Transverse colon (tissue), 4 donors: ENCODE measurements around the gene TRPM2. TPM values are rescaled to one million over a fixed set of nuclear protein-coding genes. Genes with fewer than 3 reads are reported as not detected.
"Not testable (repeated sequence)": the region's sequence is repeated elsewhere in the genome, so short reads cannot be mapped to it uniquely, and the experiment has no call there.

Experiments
- DNase-seq: peaks from one replicate; pipeline ENCODE4 v3.0.0-alpha.2; 2019
- H3K27ac ChIP-seq, 4 donors: fragments of 200-600 bp; sonication (generic); 2 replicates each; pipeline ENCODE4 v1.5.1; 2016 to 2018; ENCODE audit warnings: inconsistent platforms in 4 of 4
- H3K27me3 ChIP-seq: fragments of 200-600 bp; sonication (generic); 2 replicates; pipeline ENCODE4 v1.5.1; 2017; ENCODE audit warnings: inconsistent platforms
- H3K36me3 ChIP-seq, 4 donors: fragments of 200-600 bp; sonication (generic); 2 replicates each; pipeline ENCODE4 v1.5.1; 2017 to 2019; ENCODE audit warnings: inconsistent platforms in 4 of 4
- H3K4me1 ChIP-seq, 4 donors: fragments of 200-600 bp; sonication (generic); 2 replicates each; pipeline ENCODE4 v1.5.1; 2017 to 2020; ENCODE audit warnings: inconsistent platforms in 4 of 4
- H3K4me3 ChIP-seq, 4 donors: fragments of 200-600 bp; sonication (generic); 1 replicate in 1 of 4; 2 replicates in 3 of 4; pipeline versions ENCODE4 v1.5.1 to v1.6.1; 2017 to 2019; ENCODE audit warnings: inconsistent platforms in 4 of 4
- H3K9me3 ChIP-seq, 2 donors: fragments of 200-600 bp; sonication (generic); 2 replicates each; pipeline ENCODE4 v1.5.1; 2017 to 2019; ENCODE audit warnings: inconsistent platforms in 2 of 2
- EP300 ChIP-seq: sonication (generic); formaldehyde crosslinking; IDR thresholded peaks from one replicate; pipeline ENCODE4 v1.6.1; 2017; ENCODE audit warnings: antibody characterized with exemption, low read depth
- POLR2A ChIP-seq: fragments of 450-650 bp; IDR thresholded peaks from one replicate; pipeline ENCODE4 v1.6.1; 2016; ENCODE audit warnings: antibody characterized with exemption, mild to moderate bottlenecking, moderate library complexity
- POLR2AphosphoS5 ChIP-seq, 3 donors: sonication (generic); formaldehyde crosslinking; IDR thresholded peaks; one replicate each; pipeline ENCODE4 v1.6.1; 2016; ENCODE audit warnings: antibody characterized with exemption in 3 of 3
- whole genome bisulfite sequencing, 2 donors: methylation state at CpG; one replicate each; pipeline ENCODE4 v1.1.5; 2018; ENCODE audit warnings: low coverage in 1 of 2; 5-methylcytosine and 5-hydroxymethylcytosine counted together
- in situ Hi-C, 4 donors: fragments of 200-750 bp; cut with MboI; loops; one replicate each; pipeline versions ENCODE4 v1.15.0 to v1.15.1; 2017; ENCODE audit warnings: low sequenced_read_pairs in 3 of 4, low pct_ligation_motif_present in 1 of 4, low pct_unique_long_range_greater_than_20kb in 1 of 4
- intact Hi-C: fragments of 100-400 bp; cut with DNase I; formaldehyde crosslinking; loops from one replicate; pipeline ENCODE4 v1.15.1; 2023; ENCODE audit warnings: low total_unique reads
- total RNA-seq, 4 donors: library from RNA; depleted of rRNA; stranded (reverse); fragments of >200 nt; gene quantifications; one replicate each; pipeline ENCODE4 v1.1.0, GENCODE V29; 2016
- TF ChIP-seq, protein P1 (sequence below), 5 experiments: fragments of 200-600 bp in 3 of 5; fragments of 450-650 bp in 2 of 5; sonication (generic) in 3 of 5; IDR thresholded peaks; 1 replicate in 2 of 5; 2 replicates in 3 of 5; pipeline ENCODE4 v1.5.1; 2016 to 2017; ENCODE audit warnings: antibody characterized with exemption in 5 of 5, inconsistent platforms in 3 of 5, mild to moderate bottlenecking in 2 of 5, moderate library complexity in 1 of 5

The TRPM2 gene
- total RNA-seq, 4 donors from 2014 or later: 2.3 to 2.9 (median 2.6) TPM; not detected in 1

- 53 to 80% methylated on average over 1 to 7 of the region's 7 CpGs for WGBS, 2 donors
- intact Hi-C loops: no loop called here
- in situ Hi-C loops: no loop called here
- Histone ChIP-seq H3K27ac (peak overlapping the region in 1 of 4 donors; percentile 67), H3K9me3 (no peaks in the 10 kb centered on the region), H3K4me1 (no peaks in the 10 kb centered on the region), H3K27me3 (peaks cover 3% of the 10 kb centered on the region), H3K4me3 (no peak overlapping the region), H3K36me3 (no peaks in the 10 kb centered on the region)
- no peak for DNase-seq
- TF ChIP-seq POLR2AphosphoS5 (IDR thresholded peaks at IDR 0.05) (no peak), EP300 (no peak), POLR2A (no peak)
- TF ChIP-seq, protein P1, sequence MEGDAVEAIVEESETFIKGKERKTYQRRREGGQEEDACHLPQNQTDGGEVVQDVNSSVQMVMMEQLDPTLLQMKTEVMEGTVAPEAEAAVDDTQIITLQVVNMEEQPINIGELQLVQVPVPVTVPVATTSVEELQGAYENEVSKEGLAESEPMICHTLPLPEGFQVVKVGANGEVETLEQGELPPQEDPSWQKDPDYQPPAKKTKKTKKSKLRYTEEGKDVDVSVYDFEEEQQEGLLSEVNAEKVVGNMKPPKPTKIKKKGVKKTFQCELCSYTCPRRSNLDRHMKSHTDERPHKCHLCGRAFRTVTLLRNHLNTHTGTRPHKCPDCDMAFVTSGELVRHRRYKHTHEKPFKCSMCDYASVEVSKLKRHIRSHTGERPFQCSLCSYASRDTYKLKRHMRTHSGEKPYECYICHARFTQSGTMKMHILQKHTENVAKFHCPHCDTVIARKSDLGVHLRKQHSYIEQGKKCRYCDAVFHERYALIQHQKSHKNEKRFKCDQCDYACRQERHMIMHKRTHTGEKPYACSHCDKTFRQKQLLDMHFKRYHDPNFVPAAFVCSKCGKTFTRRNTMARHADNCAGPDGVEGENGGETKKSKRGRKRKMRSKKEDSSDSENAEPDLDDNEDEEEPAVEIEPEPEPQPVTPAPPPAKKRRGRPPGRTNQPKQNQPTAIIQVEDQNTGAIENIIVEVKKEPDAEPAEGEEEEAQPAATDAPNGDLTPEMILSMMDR (IDR thresholded peaks at IDR 0.05): no peak
Measured at GRCh38 chr21:44477712-44478111, 124.3 kb downstream of the TRPM2 start.

DNA sequence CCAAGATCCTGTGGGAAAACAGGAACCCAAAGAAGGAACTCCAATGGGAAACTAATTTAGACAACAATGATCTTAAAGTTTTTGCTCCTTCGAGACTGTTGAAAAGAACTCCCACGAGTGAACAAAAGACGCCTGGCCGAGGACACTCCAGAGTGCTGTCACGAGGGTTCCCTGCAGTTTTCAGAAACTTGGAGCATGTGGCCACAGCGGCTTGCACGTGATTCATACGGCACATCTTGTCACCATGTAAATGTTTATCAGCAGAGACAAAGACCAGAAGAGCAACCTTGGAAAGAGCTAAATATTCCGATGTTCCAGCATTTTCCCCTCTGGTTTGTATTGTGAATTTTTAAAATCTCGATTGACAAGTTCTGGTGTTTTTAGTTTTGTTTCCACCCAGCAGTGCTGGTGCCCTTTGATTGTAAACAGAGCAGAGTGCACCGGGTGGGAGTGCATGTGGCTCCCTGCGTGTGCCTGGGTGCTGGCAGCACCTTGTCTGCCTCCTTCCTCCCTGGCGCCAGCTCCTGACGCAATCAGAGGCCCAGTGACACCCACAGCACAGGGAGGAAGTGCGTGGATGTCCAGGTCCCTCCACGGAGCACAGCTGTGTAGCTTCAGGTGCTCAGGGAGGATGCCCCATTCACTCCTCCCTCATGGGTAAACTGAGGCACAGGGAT is 124.8 kb downstream of the TRPM2 start:
- Histone ChIP-seq H3K27ac (peak overlapping the region in 1 of 4 donors; percentile 67), H3K4me1 (no peaks in the 10 kb centered on the region), H3K9me3 (no peaks in the 10 kb centered on the region), H3K36me3 (no peaks in the 10 kb centered on the region), H3K27me3 (peaks cover 3% of the 10 kb centered on the region), H3K4me3 (no peak overlapping the region)
- in situ Hi-C loops: no loop called here
- WGBS, 2 donors: 72 to 74% methylated on average over 9 to 16 of the region's 16 CpGs
- intact Hi-C loops: no loop called here
- DNase-seq: no peak
- TF ChIP-seq, protein P1 (IDR thresholded peaks at IDR 0.05): no peak

- TF ChIP-seq, protein P1 (IDR thresholded peaks at IDR 0.05): no peak
- TF ChIP-seq POLR2AphosphoS5 (IDR thresholded peaks at IDR 0.05) (no peak), POLR2A (no peak), EP300 (no peak)
- Histone ChIP-seq H3K36me3 (no peaks in the 10 kb centered on the region), H3K27ac (peak overlapping the region in 1 of 4 donors; percentile 67), H3K4me1 (no peaks in the 10 kb centered on the region), H3K27me3 (peaks cover 6% of the 10 kb centered on the region), H3K9me3 (no peaks in the 10 kb centered on the region), H3K4me3 (no peak overlapping the region)
- DNase-seq: no peak
- intact Hi-C loops: no loop called here
- WGBS, 2 donors: 84% methylated on average over 5 of the region's 5 CpGs; no CpG with 5 or more reads in 1 of the 2 donors
- in situ Hi-C loops: no loop called here
Measured at GRCh38 chr21:44478801-44479167, 125.4 kb downstream of the TRPM2 start.

GRCh38 chr21:44479556-44480199 is 126.3 kb downstream of the TRPM2 start:
- H3K9me3 ChIP-seq, H3K4me3 ChIP-seq, H3K27ac ChIP-seq, intact Hi-C loops, H3K36me3 ChIP-seq, in situ Hi-C loops, H3K27me3 ChIP-seq, H3K4me1 ChIP-seq: not testable (repeated sequence)
- TF ChIP-seq, protein P1 (IDR thresholded peaks at IDR 0.05): peak; percentile 60 to 83 (median 67)
- DNase-seq: peak; percentile 58
- WGBS, 2 donors: 48 to 66% methylated on average over 5 to 17 of the region's 21 CpGs
